Measurements from ENCODE around the gene GADD45GIP1. TPM values are rescaled to one million over a fixed set of nuclear protein-coding genes. Genes with fewer than 3 reads are reported as not detected.
A peak's percentile ranks its signal among the peaks of the same experiment; 100 is the strongest.

The GADD45GIP1 gene
- total RNA-seq, 2 donors from 2014 or later, result 16.1 to 41.9 TPM

GRCh38 chr19:13002166-13002898 lies 45.3 kb upstream of the GADD45GIP1 start:
- H3K27ac ChIP-seq, result peak overlapping the region; percentile 61
- H3K9ac ChIP-seq (ENCODE audit: low read depth in 2 of 2, low read length in 2 of 2), result no peak overlapping the region
- no peak for DNase-seq
- no peaks in the 10 kb centered on the region for H3K4me1 ChIP-seq
- no peak for TF ChIP-seq CTCF (IDR thresholded peaks at IDR 0.05)
- H3K36me3 ChIP-seq, result no peaks in the 10 kb centered on the region
- no peaks in the 10 kb centered on the region for H3K27me3 ChIP-seq
- intact Hi-C loops (cut with DNase I), result no loop called here
- no peaks in the 10 kb centered on the region for H3K9me3 ChIP-seq
- H3K4me3 ChIP-seq, result no peak overlapping the region

DNA sequence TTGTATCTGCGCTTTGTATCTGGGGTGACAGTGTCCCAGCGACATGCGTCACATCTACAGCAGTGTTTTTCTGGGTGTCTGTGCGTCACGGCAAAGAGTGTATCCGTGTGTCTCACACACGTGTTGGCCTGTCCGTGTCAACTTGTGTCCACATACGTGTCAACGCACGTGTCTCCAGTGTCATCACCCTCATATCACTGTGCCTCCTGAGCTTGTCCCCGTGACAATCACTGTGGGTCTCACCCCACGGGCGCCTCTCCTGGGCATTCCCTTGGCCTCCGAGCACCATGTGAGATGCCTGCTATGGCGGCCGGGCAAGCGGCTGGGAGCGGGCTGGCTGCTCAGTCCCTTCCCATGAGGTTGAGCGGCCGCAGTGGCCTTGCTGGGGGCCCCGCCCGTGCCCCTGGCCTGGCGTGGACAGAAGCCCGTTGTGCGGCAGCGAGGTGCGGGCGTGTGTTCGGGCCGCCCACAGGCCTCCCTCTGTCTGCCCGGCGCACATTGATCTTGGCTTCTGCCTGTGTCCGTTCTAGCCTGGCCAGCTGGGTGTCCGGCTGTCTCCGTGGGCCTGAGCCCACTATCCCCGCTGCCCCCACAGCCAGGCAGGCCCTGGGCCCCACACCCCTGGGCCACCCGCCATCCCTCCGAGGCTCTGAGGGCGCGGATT lies 44.6 kb upstream of the GADD45GIP1 start:
- H3K9ac ChIP-seq (ENCODE audit: low read depth in 2 of 2, low read length in 2 of 2), result peak overlapping the region; percentile 12 to 13
- intact Hi-C loops (cut with DNase I), result no loop called here
- H3K27ac ChIP-seq, result peak overlapping the region; percentile 61
- H3K36me3 ChIP-seq, result no peaks in the 10 kb centered on the region
- no peak for TF ChIP-seq CTCF (IDR thresholded peaks at IDR 0.05)
- H3K4me3 ChIP-seq, result no peak overlapping the region
- no peaks in the 10 kb centered on the region for H3K4me1 ChIP-seq
- DNase-seq, result no peak
- no peaks in the 10 kb centered on the region for H3K9me3 ChIP-seq
- H3K27me3 ChIP-seq, result no peaks in the 10 kb centered on the region

- no peak for DNase-seq
- Histone ChIP-seq H3K27ac (peak overlapping the region; percentile 61), H3K9ac (ENCODE audit: low read depth in 2 of 2, low read length in 2 of 2) (peak overlapping the region; percentile 12 to 13), H3K27me3 (no peaks in the 10 kb centered on the region), H3K4me3 (no peak overlapping the region), H3K9me3 (no peaks in the 10 kb centered on the region), H3K36me3 (no peaks in the 10 kb centered on the region), H3K4me1 (no peaks in the 10 kb centered on the region)
- intact Hi-C loops (cut with DNase I), result no loop called here
- TF ChIP-seq CTCF (IDR thresholded peaks at IDR 0.05), result no peak
Measured at GRCh38 chr19:13001166-13001501, 44.1 kb upstream of the GADD45GIP1 start.

- no peak for DNase-seq
- H3K4me3 ChIP-seq, result no peak overlapping the region
- no peak overlapping the region for H3K27ac ChIP-seq
- H3K9ac ChIP-seq (ENCODE audit: low read depth in 2 of 2, low read length in 2 of 2), result peak overlapping the region; percentile 30 to 55
- intact Hi-C loops (cut with DNase I), result no loop called here
- no peaks in the 10 kb centered on the region for H3K9me3 ChIP-seq
- no peaks in the 10 kb centered on the region for H3K27me3 ChIP-seq
- H3K4me1 ChIP-seq, result no peaks in the 10 kb centered on the region
- no peak for TF ChIP-seq CTCF (IDR thresholded peaks at IDR 0.05)
- no peaks in the 10 kb centered on the region for H3K36me3 ChIP-seq
Measured at GRCh38 chr19:12997967-12998940, 41.2 kb upstream of the GADD45GIP1 start.

GRCh38 chr19:12997179-12997966 lies 40.4 kb upstream of the GADD45GIP1 start:
- no peaks in the 10 kb centered on the region for H3K36me3 ChIP-seq
- H3K9ac ChIP-seq (ENCODE audit: low read depth in 2 of 2, low read length in 2 of 2), result peak overlapping the region; percentile 30 to 82
- H3K9me3 ChIP-seq, result no peaks in the 10 kb centered on the region
- TF ChIP-seq CTCF (IDR thresholded peaks at IDR 0.05), result no peak
- peak overlapping the region; percentile 61 for H3K27ac ChIP-seq
- DNase-seq, result no peak
- no peak overlapping the region for H3K4me3 ChIP-seq
- no peaks in the 10 kb centered on the region for H3K27me3 ChIP-seq
- intact Hi-C loops (cut with DNase I), result no loop called here
- H3K4me1 ChIP-seq, result no peaks in the 10 kb centered on the region

Measured in colonic mucosa (tissue), 4 donors.